HG03039 (cell line): ENCODE results near the gene MGAM2.

Experiments used
- ATAC-seq: cut with Tn5 transposase; IDR thresholded peaks from one replicate; pipeline ENCODE4 v1.9.1; 2021; ENCODE audit warnings: mild to moderate bottlenecking, moderate library complexity; ENCODE audit not compliant: unreplicated experiment

MGAM2 gene

GRCh38 chr7:142174441-142174840, 62.9 kb downstream of the MGAM2 start:
- no peak for ATAC-seq

GRCh38 chr7:142175594-142175993, 64.1 kb downstream of the MGAM2 start:
- no peak for ATAC-seq

- ATAC-seq, result no peak
Measured at GRCh38 chr7:142176901-142177300, 65.4 kb downstream of the MGAM2 start.

- no peak for ATAC-seq
Measured at GRCh38 chr7:142177869-142178268, 66.4 kb downstream of the MGAM2 start.

- ATAC-seq, result no peak
Measured at GRCh38 chr7:142180426-142180825, 68.9 kb downstream of the MGAM2 start.

GRCh38 chr7:142181211-142181610, 69.7 kb downstream of the MGAM2 start:
- no peak for ATAC-seq

- ATAC-seq, result no peak
Measured at GRCh38 chr7:142181966-142182365, 70.4 kb downstream of the MGAM2 start.

- ATAC-seq, result no peak
Measured at GRCh38 chr7:142185069-142185468, 73.6 kb downstream of the MGAM2 start.

- no peak for ATAC-seq
Measured at GRCh38 chr7:142185801-142186200, 74.3 kb downstream of the MGAM2 start.

- ATAC-seq, result no peak
Measured at GRCh38 chr7:142188154-142188553, 76.6 kb downstream of the MGAM2 start.

GRCh38 chr7:142188846-142189245, 77.3 kb downstream of the MGAM2 start:
- ATAC-seq, result no peak

- ATAC-seq, result no peak
Measured at GRCh38 chr7:142194201-142194600, 82.7 kb downstream of the MGAM2 start.

- ATAC-seq, result no peak
Measured at GRCh38 chr7:142196066-142196840, 84.7 kb downstream of the MGAM2 start.

- no peak for ATAC-seq
Measured at GRCh38 chr7:142200206-142200605, 88.7 kb downstream of the MGAM2 start.

- ATAC-seq, result no peak
Measured at GRCh38 chr7:142228537-142229104, 117.1 kb downstream of the MGAM2 start.

GRCh38 chr7:142231716-142232115, 120.2 kb downstream of the MGAM2 start:
- no peak for ATAC-seq

GRCh38 chr7:142240546-142240945, 129.0 kb downstream of the MGAM2 start:
- ATAC-seq, result no peak

GRCh38 chr7:142243823-142244222, 132.3 kb downstream of the MGAM2 start:
- no peak for ATAC-seq

GRCh38 chr7:142248166-142249160, 136.9 kb downstream of the MGAM2 start:
- ATAC-seq, result no peak

GRCh38 chr7:142249918-142250317, 138.4 kb downstream of the MGAM2 start:
- ATAC-seq, result no peak

- no peak for ATAC-seq
Measured at GRCh38 chr7:142250705-142251104, 139.2 kb downstream of the MGAM2 start.
